H1 (cell line): ENCODE data around the gene B9D1. TPM values are rescaled to one million over a fixed set of nuclear protein-coding genes. Genes with fewer than 3 reads are reported as not detected.

Experiments
- CEBPB ChIP-seq: IDR thresholded peaks from 2 replicates; pipeline ENCODE4 v1.6.1; 2012; ENCODE audit warnings: low read depth, low read length
- CREB1 ChIP-seq: IDR thresholded peaks from 2 replicates; pipeline ENCODE4 v1.6.1; 2012; ENCODE audit warnings: inconsistent platforms
- MAFK ChIP-seq: IDR thresholded peaks from 2 replicates; pipeline ENCODE4 v1.6.1; 2012; ENCODE audit warnings: low read depth, mild to moderate bottlenecking, improper control_type of control experiment, low read length
- RAD21 ChIP-seq, 2 experiments: IDR thresholded peaks in 1 of 2; conservative IDR thresholded peaks in 1 of 2; 2 replicates each; pipeline ENCODE4 v1.6.1; 2011; ENCODE audit warnings: low read depth in 2 of 2, low read length in 2 of 2, improper control_type of control experiment in 1 of 2, inconsistent platforms in 1 of 2, mild to moderate bottlenecking in 1 of 2, moderate library complexity in 1 of 2
- RNF2 ChIP-seq: fragments of 200-900, 300-1000 bp; sonication (generic); IDR thresholded peaks from 2 replicates; pipeline ENCODE4 v1.7.1; 2016; ENCODE audit warnings: borderline replicate concordance, low read depth, mild to moderate bottlenecking, antibody characterized with exemption, low read length; ENCODE audit not compliant: poor library complexity, severe bottlenecking; ENCODE audit errors: missing control alignments
- SIN3A ChIP-seq, 2 experiments: IDR thresholded peaks in 1 of 2; conservative IDR thresholded peaks in 1 of 2; 2 replicates each; pipeline ENCODE4 v1.6.1; 2011 to 2012; ENCODE audit warnings: low read length in 2 of 2, improper control_type of control experiment in 1 of 2, low read depth in 1 of 2, mild to moderate bottlenecking in 1 of 2
- SIX5 ChIP-seq: IDR thresholded peaks from 2 replicates; pipeline ENCODE4 v1.6.1; 2011; ENCODE audit warnings: mild to moderate bottlenecking, low read depth, low read length
- polyA plus RNA-seq, 7 experiments: library from polyadenylated mRNA; depleted of rRNA in 3 of 7; stranded (reverse) in 5 of 7; unstranded in 2 of 7; fragments of >200 nt in 5 of 7; fragments of 200-250 nt in 2 of 7; gene quantifications; 1 replicate in 5 of 7; 2 replicates in 1 of 7; 4 replicates in 1 of 7; pipeline versions ENCODE4 v1.2.1 to v1.2.3, GENCODE V29; 2011 to 2013; ENCODE audit warnings: missing spikeins in 2 of 7, mixed read lengths in 2 of 7
- total RNA-seq: library from RNA; stranded (reverse); fragmentation: NEBNext Ultra II Directional; extraction: Animal tissue kit (Norgen Biotek cat#: 25700); gene quantifications from 2 replicates; pipeline ENCODE4 v1.2.1, GENCODE V29; 2021
- TF ChIP-seq, protein P1 (sequence below): IDR thresholded peaks from 2 replicates; pipeline ENCODE4 v1.6.1; 2011; ENCODE audit warnings: low read length, improper control_type of control experiment

B9D1 gene
- total and polyA plus RNA-seq, 2 of the 8 experiments (the other 6 are each of a cell fraction or from before 2014, with no cell fraction given) = 24.6 to 65.7 TPM

DNA sequence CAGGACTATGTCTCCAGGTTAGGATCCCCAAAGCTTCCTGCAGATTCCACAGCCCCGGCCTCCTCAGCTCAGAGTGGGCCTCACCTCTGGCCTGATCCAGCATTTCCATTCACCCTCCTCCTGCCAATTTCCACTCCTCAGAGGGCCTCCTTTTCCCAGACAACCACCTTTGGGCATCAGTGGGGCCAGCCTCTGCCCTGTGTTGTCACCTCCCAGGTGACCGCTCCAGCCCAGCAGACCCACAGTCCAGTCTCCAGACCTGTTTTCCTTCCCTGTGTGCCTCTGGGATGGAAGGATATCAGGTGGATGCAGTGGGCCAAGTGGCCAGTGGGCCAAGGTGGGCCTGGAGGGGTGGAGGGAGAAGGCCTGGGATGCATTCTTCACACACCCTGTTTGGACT lies 32.7 kb downstream of the B9D1 start (continued):
- TF ChIP-seq, protein P1, sequence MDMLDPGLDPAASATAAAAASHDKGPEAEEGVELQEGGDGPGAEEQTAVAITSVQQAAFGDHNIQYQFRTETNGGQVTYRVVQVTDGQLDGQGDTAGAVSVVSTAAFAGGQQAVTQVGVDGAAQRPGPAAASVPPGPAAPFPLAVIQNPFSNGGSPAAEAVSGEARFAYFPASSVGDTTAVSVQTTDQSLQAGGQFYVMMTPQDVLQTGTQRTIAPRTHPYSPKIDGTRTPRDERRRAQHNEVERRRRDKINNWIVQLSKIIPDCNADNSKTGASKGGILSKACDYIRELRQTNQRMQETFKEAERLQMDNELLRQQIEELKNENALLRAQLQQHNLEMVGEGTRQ = no peak
- TF ChIP-seq SIX5 (no peak), SIN3A (conservative IDR thresholded peaks at IDR 0.05 in 1 of 2, IDR thresholded peaks at IDR 0.05 in 1 of 2; ENCODE audit: low read depth in 1 of 2, low read length in 2 of 2) (no peak), CEBPB (no peak), RAD21 (IDR thresholded peaks at IDR 0.05 in 1 of 2, conservative IDR thresholded peaks at IDR 0.05 in 1 of 2; ENCODE audit: low read depth in 2 of 2, low read length in 2 of 2) (no peak), RNF2 (no peak), CREB1 (no peak), MAFK (no peak)
